ENCODE data around the gene SLC16A3.
"Not testable (repeated sequence)": the region's sequence is repeated elsewhere in the genome, so short reads cannot be mapped to it uniquely, and the experiment has no call there.

The SLC16A3 gene

DNA sequence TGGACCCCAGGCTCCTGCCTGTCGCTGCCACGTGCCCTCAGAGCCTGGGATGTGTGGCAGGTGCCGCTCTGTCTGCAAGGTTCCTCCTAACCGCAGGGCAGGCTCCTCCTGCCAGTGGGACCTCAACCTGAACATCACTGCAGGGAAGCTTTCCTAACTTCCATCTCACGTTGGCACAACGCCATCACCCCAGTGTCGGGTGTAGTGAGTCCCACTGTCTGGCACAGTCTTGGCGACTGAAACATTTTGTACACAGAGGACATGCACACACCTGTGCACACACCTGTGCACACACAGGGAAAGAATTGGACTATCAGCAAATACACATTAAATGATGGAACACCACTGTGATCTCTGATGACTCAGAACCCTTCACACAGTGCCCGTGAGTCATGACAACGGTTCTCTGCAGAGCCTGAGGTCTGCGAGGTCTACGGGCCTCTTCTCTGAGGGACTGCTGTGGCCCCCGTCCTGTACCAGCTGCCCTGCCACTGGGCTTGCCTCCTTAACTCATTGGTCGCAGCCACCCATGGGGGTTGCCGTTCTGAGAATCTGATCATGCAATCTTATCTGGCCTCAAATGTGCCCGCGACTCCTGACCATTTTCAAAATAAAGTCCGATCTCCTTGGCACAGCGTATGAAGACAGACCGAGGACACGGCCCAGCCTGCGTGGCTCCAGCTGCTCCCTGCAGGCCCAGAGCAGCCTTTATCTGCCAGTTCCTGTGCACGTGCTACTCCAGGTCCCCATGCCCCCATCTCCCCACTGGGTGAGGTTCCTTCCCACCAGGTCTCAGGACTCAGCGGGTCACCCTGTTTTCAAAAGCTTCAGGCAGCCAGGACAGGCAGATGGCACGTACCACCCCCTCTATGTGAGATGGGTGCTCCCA is 23.8 kb upstream of the SLC16A3 start:
- peak in 1 of 2 experiments; percentile 9 for DNase-seq

- peak; percentile 51 to 76 for DNase-seq
Observed at GRCh38 chr17:82205720-82206508, 22.9 kb upstream of the SLC16A3 start.

GRCh38 chr17:82210655-82211054 is 18.2 kb upstream of the SLC16A3 start:
- not testable (repeated sequence) for DNase-seq

- peak; percentile 26 to 58 for DNase-seq
Observed at GRCh38 chr17:82212331-82213250, 16.3 kb upstream of the SLC16A3 start, which contains the start of gene CCDC57. TSS of gene CCDC57 (minus strand) at chr17:82212842. CDS start at chr17:82201944, 10,898 bp downstream.

DNA sequence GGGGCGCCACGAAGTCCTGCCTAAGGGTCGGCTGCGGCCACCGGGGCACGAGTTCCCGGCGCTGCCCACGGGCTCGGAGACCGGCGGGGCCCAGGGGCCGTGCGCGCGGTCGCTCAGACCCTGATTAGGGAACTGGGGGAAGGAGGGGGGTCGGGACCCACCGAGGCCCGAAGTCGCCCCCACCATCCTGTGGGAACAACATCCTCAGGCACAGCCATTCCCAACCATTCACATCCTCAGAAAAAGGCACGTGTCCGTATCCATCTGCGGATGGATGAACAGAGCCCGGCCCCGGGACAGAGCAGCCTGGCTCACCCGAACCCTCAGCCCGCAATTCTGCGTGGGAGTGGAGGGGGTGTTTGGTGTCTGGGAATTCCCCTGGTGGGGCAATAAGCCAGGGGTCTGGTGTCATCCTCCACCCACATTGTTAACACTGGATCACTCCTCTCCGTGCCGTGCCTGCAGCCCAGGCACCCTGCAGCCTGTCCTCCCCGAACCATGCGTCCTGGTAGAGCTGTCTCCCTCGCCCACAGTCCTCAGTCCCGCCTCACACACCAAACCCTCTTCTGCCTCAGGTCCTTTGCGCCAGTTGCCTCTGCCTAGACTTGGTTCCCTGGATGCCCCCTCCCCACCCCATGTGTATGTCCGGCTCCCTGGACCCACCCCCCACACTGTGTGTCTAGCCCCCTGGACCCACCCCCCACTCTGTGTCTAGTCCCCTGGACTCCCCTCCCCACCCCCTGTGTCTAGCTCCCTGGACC is 15.4 kb upstream of the SLC16A3 start:
- DNase-seq, result peak in 1 of 2 experiments; percentile 69

DNA sequence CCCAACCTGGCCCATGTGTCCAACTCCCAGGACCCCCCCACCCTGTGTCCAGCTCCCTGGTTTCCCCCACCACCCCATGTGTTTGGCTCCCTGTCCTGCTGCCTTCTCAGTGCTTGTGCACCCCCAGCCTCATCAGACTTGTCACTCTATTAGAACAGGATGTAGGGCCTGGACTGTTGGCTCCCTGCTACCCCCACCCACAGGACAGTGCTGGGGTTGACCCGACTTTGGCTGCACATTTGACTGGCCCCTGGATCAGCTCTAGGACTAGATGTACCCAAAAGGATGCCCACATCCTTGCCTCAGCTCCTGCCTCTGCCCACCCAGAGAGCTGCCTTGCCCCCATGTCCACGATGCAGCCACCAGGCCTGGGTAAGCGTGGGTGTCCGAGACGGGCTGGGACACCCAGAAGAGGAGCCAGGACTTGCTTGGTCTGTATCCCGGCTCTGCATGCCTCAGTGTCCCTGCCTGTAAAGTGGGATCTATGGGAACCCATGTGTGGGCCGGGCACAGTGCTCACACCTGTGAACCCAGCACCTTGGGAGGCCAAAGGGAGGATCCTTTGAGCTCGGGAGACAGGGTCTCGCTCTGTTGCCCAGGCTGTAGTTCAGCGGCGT is 14.7 kb upstream of the SLC16A3 start:
- no peak for DNase-seq

- no peak for DNase-seq
Observed at GRCh38 chr17:82215095-82215971, 13.5 kb upstream of the SLC16A3 start.

DNA sequence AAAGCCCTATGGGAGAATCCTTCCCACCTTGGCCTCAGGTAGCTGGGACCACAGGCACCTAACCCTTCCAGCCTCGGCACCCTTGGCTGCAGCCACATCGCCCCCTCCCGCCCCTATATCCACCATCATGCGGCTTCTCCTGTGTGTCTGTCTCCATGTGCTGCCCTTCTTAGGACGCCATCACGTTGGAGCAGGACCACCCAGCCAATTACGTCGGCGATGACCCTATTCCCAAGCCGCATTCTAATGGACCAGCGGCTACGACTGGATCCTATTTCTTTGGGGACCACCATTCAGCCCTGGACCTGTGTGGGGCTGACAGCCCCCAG is 12.9 kb upstream of the SLC16A3 start:
- DNase-seq, result no peak

GRCh38 chr17:82216301-82217119 is 12.3 kb upstream of the SLC16A3 start:
- peak in 1 of 2 experiments; percentile 16 for DNase-seq

DNA sequence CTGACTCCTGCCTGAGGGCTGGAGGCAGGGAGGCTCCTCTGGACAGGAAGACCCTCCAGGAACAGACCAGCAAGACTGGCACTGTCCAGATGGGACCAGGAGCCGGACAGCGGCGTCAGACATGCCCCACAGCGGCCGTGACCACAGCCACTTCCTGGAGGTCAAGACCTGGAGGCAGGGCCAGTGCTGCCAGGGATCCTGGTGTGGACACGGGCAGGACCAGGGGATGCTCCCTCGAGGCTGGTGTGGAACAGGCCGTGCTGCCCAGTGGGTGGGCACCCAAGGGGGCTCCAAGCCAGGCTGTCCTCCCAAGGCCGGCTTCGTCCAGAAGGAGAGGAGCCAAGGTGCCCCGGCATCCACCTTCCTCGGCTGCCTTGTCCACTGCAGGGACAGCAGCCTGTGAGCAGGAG is 11.7 kb upstream of the SLC16A3 start:
- no peak for DNase-seq

DNA sequence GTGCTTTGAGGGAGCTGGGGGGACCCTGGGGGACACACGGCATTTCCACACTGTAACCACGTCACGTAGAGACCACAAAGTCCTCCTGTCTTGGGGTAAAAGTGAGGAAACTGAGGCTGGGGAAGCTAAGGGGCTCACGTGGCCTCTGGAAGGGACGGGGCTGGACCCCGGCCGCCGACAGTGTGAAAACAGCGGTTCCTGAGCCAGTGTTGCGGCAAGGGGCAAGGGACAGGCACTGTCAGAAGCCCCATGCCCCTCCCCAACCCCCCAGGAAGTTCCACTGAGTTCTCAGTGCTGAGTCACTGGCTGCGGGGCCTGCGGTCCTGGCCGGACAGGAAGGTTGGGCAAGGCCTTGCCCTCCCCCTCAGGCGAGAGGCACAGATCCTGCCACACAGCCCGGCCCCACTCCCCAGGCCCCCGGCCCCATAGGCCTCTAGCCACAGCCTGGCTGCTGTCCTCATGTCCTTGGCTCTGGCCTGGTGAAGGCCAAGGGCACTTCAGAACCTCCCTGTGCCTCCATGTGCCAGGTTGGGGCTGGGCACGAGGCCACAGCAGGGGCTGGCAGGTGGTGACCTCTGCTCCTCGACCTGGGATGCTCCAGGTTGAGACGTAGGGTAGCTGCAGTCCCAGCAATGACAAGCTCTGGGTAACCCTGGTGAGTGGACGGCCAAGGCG is 11.2 kb upstream of the SLC16A3 start:
- DNase-seq, result peak; percentile 39 to 46

DNA sequence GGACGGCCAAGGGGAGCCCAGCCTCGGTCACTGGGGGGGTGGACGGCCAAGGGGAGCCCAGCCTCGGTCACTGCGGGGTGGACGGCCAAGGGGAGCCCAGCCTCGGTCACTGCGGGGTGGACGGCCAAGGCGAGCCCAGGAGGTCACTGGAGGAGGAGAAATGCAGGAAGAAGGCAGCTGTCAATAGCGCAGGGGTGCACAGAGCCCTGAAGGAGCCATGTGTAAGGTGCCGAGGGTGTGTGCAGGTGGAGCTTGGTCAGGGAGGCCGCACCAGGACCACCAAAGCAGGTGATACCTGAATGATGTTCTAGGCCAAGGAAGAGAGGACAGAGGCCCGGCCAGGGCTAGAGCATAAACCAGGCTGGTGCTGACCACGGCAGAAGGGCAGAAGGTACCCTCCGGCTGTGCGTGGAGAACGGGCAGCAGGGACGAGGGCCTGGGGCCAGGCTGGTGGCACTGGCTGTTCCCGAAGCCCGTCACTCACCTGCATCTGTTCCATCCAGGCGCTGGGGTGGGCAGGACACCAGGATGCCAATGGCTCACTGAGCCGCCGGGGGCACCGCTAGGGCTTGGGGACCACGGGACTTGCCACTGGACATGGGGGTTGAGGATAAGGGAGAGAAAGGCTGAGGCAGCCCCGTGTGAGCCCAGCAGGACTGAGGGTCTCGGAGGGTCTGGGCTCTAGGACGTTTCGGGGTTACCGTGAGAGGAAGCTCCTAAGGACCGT is 10.3 kb upstream of the SLC16A3 start:
- DNase-seq, result no peak

GRCh38 chr17:82219083-82219482 is 9.8 kb upstream of the SLC16A3 start:
- DNase-seq, result no peak

DNA sequence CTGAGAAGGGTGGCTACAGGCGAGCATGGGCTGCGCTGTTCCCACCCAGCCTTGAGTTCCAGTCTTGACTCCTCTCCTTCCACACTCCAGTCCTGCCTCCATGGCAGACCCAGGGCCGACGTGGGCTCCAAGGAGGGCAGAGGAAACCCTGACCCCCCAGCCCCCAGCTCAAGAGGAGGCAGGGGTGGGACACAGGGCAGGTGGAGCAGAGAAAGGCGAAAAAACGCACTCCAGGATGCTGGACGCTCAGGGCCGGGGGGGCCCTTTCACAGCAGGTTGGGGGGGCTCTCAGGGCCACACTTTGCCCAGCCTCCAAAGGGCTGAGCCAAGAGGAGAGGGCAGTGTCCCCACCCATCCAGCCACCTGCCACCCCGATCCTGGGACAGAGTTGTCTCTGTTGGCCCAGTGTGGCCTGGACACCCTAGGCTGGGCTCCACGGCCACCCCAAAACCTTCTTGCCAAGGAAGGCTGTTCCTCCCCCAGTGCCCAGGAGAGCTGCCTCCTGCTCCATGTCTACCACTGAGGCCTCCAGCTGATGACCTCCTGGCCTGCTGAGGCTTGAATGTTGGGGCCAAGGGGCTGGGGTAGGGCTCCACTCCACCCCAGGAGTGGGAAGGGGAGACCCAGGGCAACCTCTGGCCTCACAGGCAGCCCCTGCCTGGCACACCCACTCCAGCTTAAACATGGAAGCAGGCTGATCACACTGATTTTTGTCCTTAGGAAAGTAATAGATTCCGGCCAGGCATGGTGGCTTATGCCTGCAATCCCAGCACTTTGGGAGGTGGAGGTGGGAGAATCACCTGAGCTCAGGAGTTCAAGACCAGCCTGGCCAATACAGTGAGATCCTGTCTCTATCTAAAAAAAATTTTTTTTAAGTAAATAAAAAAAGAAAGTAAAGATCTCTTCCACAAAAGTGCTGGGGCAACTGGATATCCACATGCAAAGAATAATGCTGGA is 8.8 kb upstream of the SLC16A3 start:
- no peak for DNase-seq

DNA sequence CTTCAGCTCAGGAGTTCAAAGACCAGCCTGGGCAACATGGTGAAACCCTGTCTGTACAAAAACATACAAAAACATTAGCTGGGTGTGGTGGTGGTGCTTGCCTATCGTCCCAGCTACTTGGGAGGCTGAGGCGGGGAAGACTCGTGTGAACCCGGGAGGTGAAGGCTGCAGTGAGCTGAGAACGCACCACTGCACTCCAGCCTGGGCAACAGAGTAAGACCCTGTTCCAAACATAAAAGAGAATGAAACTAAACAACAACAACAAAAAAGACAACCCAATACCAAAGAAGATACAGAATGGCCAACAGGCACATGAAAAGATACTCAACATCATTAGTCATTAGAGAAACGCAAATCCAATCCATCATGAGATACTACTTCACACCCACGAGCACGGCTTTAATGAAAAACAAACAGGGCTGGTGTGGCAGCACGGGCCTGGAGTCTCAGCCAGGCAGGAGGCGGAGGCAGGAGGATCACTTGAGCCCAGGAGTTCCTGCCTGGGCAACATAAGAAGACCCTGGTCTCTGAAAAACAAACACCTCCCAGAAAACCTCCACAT is 7.4 kb upstream of the SLC16A3 start:
- DNase-seq, result no peak

DNA sequence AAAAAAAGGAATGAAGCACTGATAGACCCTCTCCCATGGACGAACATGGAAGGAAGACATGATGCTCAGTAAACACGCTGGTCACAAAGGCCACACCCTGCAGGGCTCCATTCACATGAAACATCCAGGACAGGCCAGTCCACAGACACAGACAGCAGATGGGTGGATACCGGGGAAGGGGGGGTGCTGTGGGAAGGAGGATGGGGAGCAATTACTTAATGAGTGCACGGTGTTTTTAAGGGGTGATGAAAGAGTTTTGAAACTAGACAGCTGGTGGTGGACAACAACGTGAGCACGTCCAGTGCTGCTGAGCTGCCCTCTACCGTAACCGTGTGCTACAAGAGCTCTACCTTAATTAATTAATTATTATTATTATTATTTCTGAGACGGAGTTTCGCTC is 6.0 kb upstream of the SLC16A3 start:
- no peak for DNase-seq

DNA sequence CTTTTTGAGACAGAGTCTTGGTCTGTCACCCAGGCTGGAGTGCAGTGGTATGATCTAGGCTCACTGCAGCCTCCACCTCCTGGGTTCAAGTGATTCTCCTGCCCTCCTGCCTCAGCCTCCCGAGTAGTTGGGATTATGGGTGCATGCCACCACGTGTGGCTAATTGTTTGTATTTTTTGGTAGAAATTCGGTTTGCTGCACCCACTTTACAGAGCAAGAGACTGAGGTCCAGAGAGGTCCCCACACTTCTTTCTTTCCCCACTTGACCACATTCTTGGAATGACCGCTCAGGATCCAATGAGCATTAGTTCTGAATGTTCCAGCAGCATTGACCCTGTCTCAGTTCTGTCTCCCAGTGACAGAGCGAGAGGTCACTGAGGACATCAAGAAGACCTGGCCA is 5.3 kb upstream of the SLC16A3 start:
- no peak for DNase-seq

All from SW 1271 (cell line).